Measurements from ENCODE around the gene OSBPL2. TPM values are rescaled to one million over a fixed set of nuclear protein-coding genes. Genes with fewer than 3 reads are reported as not detected.

The OSBPL2 gene
- total RNA-seq, 2 donors from 2014 or later, result 91.6 to 99.5 TPM

GRCh38 chr20:62269378-62269777 lies 31.1 kb downstream of the OSBPL2 start:
- DNase-seq, result no peak
- no peak for ATAC-seq
- intact Hi-C loops (cut with DNase I, micrococcal nuclease), result no loop called here

- intact Hi-C loops (cut with DNase I, micrococcal nuclease), result no loop called here
- ATAC-seq (no peak), DNase-seq (no peak)
These were observed 31.6 kb downstream of the OSBPL2 start for GRCh38 chr20:62269871-62270270.

GRCh38 chr20:62272200-62272599 lies 33.9 kb downstream of the OSBPL2 start:
- DNase-seq, result no peak
- ATAC-seq, result no peak
- intact Hi-C loops (cut with DNase I, micrococcal nuclease), result no loop called here

- ATAC-seq, result no peak
- DNase-seq, result no peak
- intact Hi-C loops (cut with DNase I, micrococcal nuclease), result no loop called here
These were observed 35.1 kb downstream of the OSBPL2 start for GRCh38 chr20:62273416-62273815.

- intact Hi-C loops (cut with DNase I, micrococcal nuclease), result no loop called here
- DNase-seq (no peak), ATAC-seq (peak; percentile 86)
These were observed 36.1 kb downstream of the OSBPL2 start for GRCh38 chr20:62274332-62274950.

GRCh38 chr20:62275219-62275618 lies 36.9 kb downstream of the OSBPL2 start:
- ATAC-seq, result no peak
- intact Hi-C loops (cut with DNase I, micrococcal nuclease), result no loop called here
- DNase-seq, result no peak

- intact Hi-C loops (cut with DNase I, micrococcal nuclease), result no loop called here
- ATAC-seq, result no peak
- DNase-seq, result no peak
These were observed 38.1 kb downstream of the OSBPL2 start for GRCh38 chr20:62276439-62276838.

GRCh38 chr20:62277253-62277652 lies 38.9 kb downstream of the OSBPL2 start:
- DNase-seq (no peak), ATAC-seq (no peak)
- intact Hi-C loops (cut with DNase I, micrococcal nuclease), result no loop called here

- no peak for DNase-seq
- ATAC-seq, result no peak
- intact Hi-C loops (cut with DNase I, micrococcal nuclease), result no loop called here
These were observed 42.0 kb downstream of the OSBPL2 start for GRCh38 chr20:62280303-62280702.

GRCh38 chr20:62281161-62281933 lies 43.0 kb downstream of the OSBPL2 start:
- ATAC-seq, result no peak
- intact Hi-C loops (cut with DNase I, micrococcal nuclease), result no loop called here
- DNase-seq, result no peak

GRCh38 chr20:62282103-62282502 lies 43.8 kb downstream of the OSBPL2 start:
- intact Hi-C loops (cut with DNase I, micrococcal nuclease), result no loop called here

GRCh38 chr20:62282877-62283503 lies 44.7 kb downstream of the OSBPL2 start:
- ATAC-seq, result peak; percentile 10

More at GRCh38 chr20:62282103-62282502, 43.8 kb downstream of the OSBPL2 start:
- no peak for DNase-seq
- no peak for ATAC-seq

GRCh38 chr20:62284448-62284847 lies 46.1 kb downstream of the OSBPL2 start:
- intact Hi-C loops (cut with DNase I, micrococcal nuclease), result no loop called here

More at GRCh38 chr20:62282877-62283503, 44.7 kb downstream of the OSBPL2 start:
- no peak for DNase-seq
- intact Hi-C loops (cut with DNase I, micrococcal nuclease), result no loop called here

GRCh38 chr20:62285151-62285550 lies 46.8 kb downstream of the OSBPL2 start:
- ATAC-seq (no peak), DNase-seq (no peak)
- intact Hi-C loops (cut with DNase I, micrococcal nuclease), result no loop called here

More at GRCh38 chr20:62284448-62284847, 46.1 kb downstream of the OSBPL2 start:
- DNase-seq (no peak), ATAC-seq (no peak)

- DNase-seq, result no peak
- no peak for ATAC-seq
- intact Hi-C loops (cut with DNase I, micrococcal nuclease), result no loop called here
These were observed 47.4 kb downstream of the OSBPL2 start for GRCh38 chr20:62285722-62286121.

GRCh38 chr20:62286493-62287064 lies 48.3 kb downstream of the OSBPL2 start:
- intact Hi-C loops (cut with DNase I, micrococcal nuclease), result no loop called here
- ATAC-seq (peak; percentile 12), DNase-seq (no peak)

- DNase-seq (no peak), ATAC-seq (no peak)
- intact Hi-C loops (cut with DNase I, micrococcal nuclease), result no loop called here
These were observed 48.8 kb downstream of the OSBPL2 start for GRCh38 chr20:62287129-62287528.

GRCh38 chr20:62287759-62288534 lies 49.6 kb downstream of the OSBPL2 start:
- ATAC-seq, result no peak

GRCh38 chr20:62288535-62289105 lies 50.3 kb downstream of the OSBPL2 start:
- ATAC-seq (no peak), DNase-seq (no peak)
- intact Hi-C loops (cut with DNase I, micrococcal nuclease), result no loop called here

More at GRCh38 chr20:62287759-62288534, 49.6 kb downstream of the OSBPL2 start:
- DNase-seq, result no peak
- intact Hi-C loops (cut with DNase I, micrococcal nuclease), result no loop called here
